ENCODE results near the gene TTC39B.

The TTC39B gene

DNA sequence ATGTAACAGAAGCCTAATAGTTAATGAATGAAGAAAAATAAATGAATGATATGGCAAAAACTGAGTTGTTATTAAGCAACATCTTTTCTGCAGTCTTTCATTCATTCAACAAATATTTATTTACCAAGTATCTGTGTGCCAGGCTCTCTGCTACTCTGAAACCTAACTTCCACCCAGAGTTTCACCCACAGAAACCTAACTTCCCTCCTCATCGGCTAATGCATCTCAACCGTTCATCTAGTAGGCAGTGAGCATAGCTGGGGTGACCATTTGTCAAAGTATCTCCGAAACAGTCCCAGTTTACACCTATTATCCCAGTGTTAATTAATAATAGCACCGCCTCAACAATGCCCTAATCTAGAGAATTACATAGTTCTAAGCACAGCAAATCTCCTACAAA lies 1.5 kb downstream of the TTC39B start:
- TF ChIP-seq CTCF (IDR thresholded peaks at IDR 0.05; ENCODE audit: low read depth, low read length, missing control alignments): no peak
- no peak for DNase-seq (ENCODE audit: low read depth)
- H3K4me3 ChIP-seq (ENCODE audit: low read depth, low read length): peak overlapping the region; percentile 85
- in situ Hi-C loops (cut with HindIII; ENCODE audit: low sequenced_read_pairs): no loop called here

GRCh38 chr9:15304632-15305031 lies 2.4 kb downstream of the TTC39B start:
- DNase-seq (ENCODE audit: low read depth): no peak
- no peak overlapping the region for H3K4me3 ChIP-seq (ENCODE audit: low read depth, low read length)
- no peak for TF ChIP-seq CTCF (IDR thresholded peaks at IDR 0.05; ENCODE audit: low read depth, low read length, missing control alignments)
- in situ Hi-C loops (cut with HindIII; ENCODE audit: low sequenced_read_pairs): no loop called here

DNA sequence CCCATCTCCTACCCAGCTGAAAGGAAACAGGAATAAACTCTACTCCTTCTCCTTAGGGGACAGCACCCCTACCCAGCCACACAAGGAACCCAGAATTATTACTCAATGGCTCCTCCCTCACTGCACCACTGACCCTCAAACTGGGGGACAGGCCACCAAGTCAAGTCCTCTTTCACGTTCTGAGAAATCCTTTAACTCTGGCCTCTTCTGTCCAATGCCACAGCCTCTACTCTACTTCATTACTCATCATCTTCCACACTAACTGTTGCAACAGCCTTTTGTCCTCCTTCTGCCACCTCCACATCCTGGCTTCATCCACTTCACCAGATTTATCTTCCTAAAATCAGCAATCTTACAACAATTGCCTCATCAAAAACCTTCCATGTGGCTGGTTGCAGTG lies 6.8 kb downstream of the TTC39B start:
- no peak for TF ChIP-seq CTCF (IDR thresholded peaks at IDR 0.05; ENCODE audit: low read depth, low read length, missing control alignments)
- no peak overlapping the region for H3K4me3 ChIP-seq (ENCODE audit: low read depth, low read length)
- no peak for DNase-seq (ENCODE audit: low read depth)
- in situ Hi-C loops (cut with HindIII; ENCODE audit: low sequenced_read_pairs): no loop called here

- in situ Hi-C loops (cut with HindIII; ENCODE audit: low sequenced_read_pairs): no loop called here
- no peak for TF ChIP-seq CTCF (IDR thresholded peaks at IDR 0.05; ENCODE audit: low read depth, low read length, missing control alignments)
- DNase-seq (ENCODE audit: low read depth): no peak
- H3K4me3 ChIP-seq (ENCODE audit: low read depth, low read length): no peak overlapping the region
These were observed 7.6 kb downstream of the TTC39B start for GRCh38 chr9:15299374-15299939.

- in situ Hi-C loops (cut with HindIII; ENCODE audit: low sequenced_read_pairs): no loop called here
- no peak overlapping the region for H3K4me3 ChIP-seq (ENCODE audit: low read depth, low read length)
- TF ChIP-seq CTCF (IDR thresholded peaks at IDR 0.05; ENCODE audit: low read depth, low read length, missing control alignments): no peak
- DNase-seq (ENCODE audit: low read depth): no peak
These were observed 8.7 kb downstream of the TTC39B start for GRCh38 chr9:15298362-15298761.

- H3K4me3 ChIP-seq (ENCODE audit: low read depth, low read length): peak overlapping the region; percentile 36
- TF ChIP-seq CTCF (IDR thresholded peaks at IDR 0.05; ENCODE audit: low read depth, low read length, missing control alignments): no peak
- peak; percentile 80 for DNase-seq (ENCODE audit: low read depth)
- in situ Hi-C loops (cut with HindIII; ENCODE audit: low sequenced_read_pairs): no loop called here
These were observed 11.1 kb downstream of the TTC39B start for GRCh38 chr9:15295761-15296405.
